Adrenal gland (tissue), 5 donors: ENCODE measurements around the gene CDS2.

ENCODE experiments used
- CTCF ChIP-seq, 6 experiments: fragments of 450-650 bp in 4 of 6; fragments of 200-600 bp in 2 of 6; sonication (generic) in 1 of 6; IDR thresholded peaks; 1 replicate in 5 of 6; 2 replicates in 1 of 6; pipeline versions ENCODE4 v1.5.1 to v1.8.0; 2016 to 2021; ENCODE audit warnings: antibody characterized with exemption in 6 of 6, mild to moderate bottlenecking in 2 of 6, moderate library complexity in 1 of 6
- POLR2A ChIP-seq, 2 donors: fragments of 450-650 bp; IDR thresholded peaks; one replicate each; pipeline ENCODE4 v1.6.1; 2017; ENCODE audit warnings: antibody characterized with exemption in 2 of 2, mild to moderate bottlenecking in 2 of 2, moderate library complexity in 1 of 2
- donor health status: DM: no; HTN: no; CAD: no.

- TF ChIP-seq CTCF (IDR thresholded peaks at IDR 0.05) (no peak), POLR2A (IDR thresholded peaks at IDR 0.05) (no peak)
Observed at GRCh38 chr20:5118220-5119142, 8.3 kb upstream of the CDS2 start.
